Measurements from ENCODE around the gene LTF. TPM values are rescaled to one million over a fixed set of nuclear protein-coding genes. Genes with fewer than 3 reads are reported as not detected.

The LTF gene
- total and polyA plus RNA-seq, 4 donors: 0.36 to 14.7 (median 1.4) TPM

DNA sequence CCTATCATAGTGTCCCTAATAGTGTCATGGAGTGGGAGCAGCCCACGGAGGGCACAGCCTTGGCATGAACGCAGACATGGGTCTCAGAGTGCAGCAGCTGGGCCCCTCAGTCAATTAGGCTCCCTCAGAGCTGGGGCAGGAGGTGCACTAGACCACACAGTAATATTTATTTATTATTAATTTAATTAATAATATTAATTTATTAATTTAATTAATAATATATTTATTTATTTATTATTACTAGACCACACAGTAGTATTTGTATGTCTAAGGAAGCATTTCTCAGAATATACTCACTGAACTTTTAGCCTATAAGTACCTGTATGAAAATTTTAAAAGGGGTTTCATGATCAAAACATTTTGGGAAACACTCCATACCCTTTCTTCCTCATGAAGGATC lies 63.1 kb downstream of the LTF start:
- Histone ChIP-seq H3K4me1 (ENCODE audit: control insufficient read depth in 4 of 4, insufficient read depth in 4 of 4, low read length in 3 of 4) (peaks cover 0 to 9% (median 4%) of the 10 kb centered on the region in 4 donors), H3K9me3 (ENCODE audit: control insufficient read depth in 4 of 4, low read length in 3 of 4) (no peaks in the 10 kb centered on the region), H3K27me3 (ENCODE audit: control insufficient read depth in 4 of 4, insufficient read depth in 4 of 4, low read length in 3 of 4) (no peaks in the 10 kb centered on the region), H3K4me3 (ENCODE audit: low read depth in 1 of 3, low read length in 3 of 3) (no peak overlapping the region), H3K36me3 (ENCODE audit: control insufficient read depth in 4 of 4, insufficient read depth in 3 of 4, low read depth in 1 of 4, low read length in 3 of 4) (no peaks in the 10 kb centered on the region), H3K9ac (ENCODE audit: low read depth in 1 of 2, low read length in 2 of 2) (no peak overlapping the region), H3K27ac (ENCODE audit: low read depth in 1 of 2, low read length in 2 of 2) (no peak overlapping the region)
- TF ChIP-seq HNF4A (conservative IDR thresholded peaks at IDR 0.05): no peak
- TF ChIP-seq RXRA (IDR thresholded peaks at IDR 0.05): no peak
- no peak for TF ChIP-seq FOXA1 (IDR thresholded peaks at IDR 0.05)
- TF ChIP-seq, protein P1, sequence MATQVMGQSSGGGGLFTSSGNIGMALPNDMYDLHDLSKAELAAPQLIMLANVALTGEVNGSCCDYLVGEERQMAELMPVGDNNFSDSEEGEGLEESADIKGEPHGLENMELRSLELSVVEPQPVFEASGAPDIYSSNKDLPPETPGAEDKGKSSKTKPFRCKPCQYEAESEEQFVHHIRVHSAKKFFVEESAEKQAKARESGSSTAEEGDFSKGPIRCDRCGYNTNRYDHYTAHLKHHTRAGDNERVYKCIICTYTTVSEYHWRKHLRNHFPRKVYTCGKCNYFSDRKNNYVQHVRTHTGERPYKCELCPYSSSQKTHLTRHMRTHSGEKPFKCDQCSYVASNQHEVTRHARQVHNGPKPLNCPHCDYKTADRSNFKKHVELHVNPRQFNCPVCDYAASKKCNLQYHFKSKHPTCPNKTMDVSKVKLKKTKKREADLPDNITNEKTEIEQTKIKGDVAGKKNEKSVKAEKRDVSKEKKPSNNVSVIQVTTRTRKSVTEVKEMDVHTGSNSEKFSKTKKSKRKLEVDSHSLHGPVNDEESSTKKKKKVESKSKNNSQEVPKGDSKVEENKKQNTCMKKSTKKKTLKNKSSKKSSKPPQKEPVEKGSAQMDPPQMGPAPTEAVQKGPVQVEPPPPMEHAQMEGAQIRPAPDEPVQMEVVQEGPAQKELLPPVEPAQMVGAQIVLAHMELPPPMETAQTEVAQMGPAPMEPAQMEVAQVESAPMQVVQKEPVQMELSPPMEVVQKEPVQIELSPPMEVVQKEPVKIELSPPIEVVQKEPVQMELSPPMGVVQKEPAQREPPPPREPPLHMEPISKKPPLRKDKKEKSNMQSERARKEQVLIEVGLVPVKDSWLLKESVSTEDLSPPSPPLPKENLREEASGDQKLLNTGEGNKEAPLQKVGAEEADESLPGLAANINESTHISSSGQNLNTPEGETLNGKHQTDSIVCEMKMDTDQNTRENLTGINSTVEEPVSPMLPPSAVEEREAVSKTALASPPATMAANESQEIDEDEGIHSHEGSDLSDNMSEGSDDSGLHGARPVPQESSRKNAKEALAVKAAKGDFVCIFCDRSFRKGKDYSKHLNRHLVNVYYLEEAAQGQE (IDR thresholded peaks at IDR 0.05): no peak
- TF ChIP-seq TAF1 (conservative IDR thresholded peaks at IDR 0.05): no peak
- TF ChIP-seq GABPA (IDR thresholded peaks at IDR 0.05 in 1 of 2, conservative IDR thresholded peaks at IDR 0.05 in 1 of 2): no peak
- no peak for TF ChIP-seq HNF4G (IDR thresholded peaks at IDR 0.05)
- TF ChIP-seq, protein P2, sequence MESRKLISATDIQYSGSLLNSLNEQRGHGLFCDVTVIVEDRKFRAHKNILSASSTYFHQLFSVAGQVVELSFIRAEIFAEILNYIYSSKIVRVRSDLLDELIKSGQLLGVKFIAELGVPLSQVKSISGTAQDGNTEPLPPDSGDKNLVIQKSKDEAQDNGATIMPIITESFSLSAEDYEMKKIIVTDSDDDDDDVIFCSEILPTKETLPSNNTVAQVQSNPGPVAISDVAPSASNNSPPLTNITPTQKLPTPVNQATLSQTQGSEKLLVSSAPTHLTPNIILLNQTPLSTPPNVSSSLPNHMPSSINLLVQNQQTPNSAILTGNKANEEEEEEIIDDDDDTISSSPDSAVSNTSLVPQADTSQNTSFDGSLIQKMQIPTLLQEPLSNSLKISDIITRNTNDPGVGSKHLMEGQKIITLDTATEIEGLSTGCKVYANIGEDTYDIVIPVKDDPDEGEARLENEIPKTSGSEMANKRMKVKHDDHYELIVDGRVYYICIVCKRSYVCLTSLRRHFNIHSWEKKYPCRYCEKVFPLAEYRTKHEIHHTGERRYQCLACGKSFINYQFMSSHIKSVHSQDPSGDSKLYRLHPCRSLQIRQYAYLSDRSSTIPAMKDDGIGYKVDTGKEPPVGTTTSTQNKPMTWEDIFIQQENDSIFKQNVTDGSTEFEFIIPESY (IDR thresholded peaks at IDR 0.05): no peak
- TF ChIP-seq EGR1 (IDR thresholded peaks at IDR 0.05; ENCODE audit: low read depth in 2 of 2): no peak
- TF ChIP-seq, protein P3, sequence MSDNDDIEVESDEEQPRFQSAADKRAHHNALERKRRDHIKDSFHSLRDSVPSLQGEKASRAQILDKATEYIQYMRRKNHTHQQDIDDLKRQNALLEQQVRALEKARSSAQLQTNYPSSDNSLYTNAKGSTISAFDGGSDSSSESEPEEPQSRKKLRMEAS (IDR thresholded peaks at IDR 0.05): no peak
- TF ChIP-seq JUND (IDR thresholded peaks at IDR 0.05): no peak
- TF ChIP-seq RAD21 (IDR thresholded peaks at IDR 0.05): no peak
- TF ChIP-seq, protein P4, sequence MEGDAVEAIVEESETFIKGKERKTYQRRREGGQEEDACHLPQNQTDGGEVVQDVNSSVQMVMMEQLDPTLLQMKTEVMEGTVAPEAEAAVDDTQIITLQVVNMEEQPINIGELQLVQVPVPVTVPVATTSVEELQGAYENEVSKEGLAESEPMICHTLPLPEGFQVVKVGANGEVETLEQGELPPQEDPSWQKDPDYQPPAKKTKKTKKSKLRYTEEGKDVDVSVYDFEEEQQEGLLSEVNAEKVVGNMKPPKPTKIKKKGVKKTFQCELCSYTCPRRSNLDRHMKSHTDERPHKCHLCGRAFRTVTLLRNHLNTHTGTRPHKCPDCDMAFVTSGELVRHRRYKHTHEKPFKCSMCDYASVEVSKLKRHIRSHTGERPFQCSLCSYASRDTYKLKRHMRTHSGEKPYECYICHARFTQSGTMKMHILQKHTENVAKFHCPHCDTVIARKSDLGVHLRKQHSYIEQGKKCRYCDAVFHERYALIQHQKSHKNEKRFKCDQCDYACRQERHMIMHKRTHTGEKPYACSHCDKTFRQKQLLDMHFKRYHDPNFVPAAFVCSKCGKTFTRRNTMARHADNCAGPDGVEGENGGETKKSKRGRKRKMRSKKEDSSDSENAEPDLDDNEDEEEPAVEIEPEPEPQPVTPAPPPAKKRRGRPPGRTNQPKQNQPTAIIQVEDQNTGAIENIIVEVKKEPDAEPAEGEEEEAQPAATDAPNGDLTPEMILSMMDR (IDR thresholded peaks at IDR 0.05; ENCODE audit: low read depth, low read length, missing input control): no peak
- TF ChIP-seq, protein P5, sequence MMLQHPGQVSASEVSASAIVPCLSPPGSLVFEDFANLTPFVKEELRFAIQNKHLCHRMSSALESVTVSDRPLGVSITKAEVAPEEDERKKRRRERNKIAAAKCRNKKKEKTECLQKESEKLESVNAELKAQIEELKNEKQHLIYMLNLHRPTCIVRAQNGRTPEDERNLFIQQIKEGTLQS (IDR thresholded peaks at IDR 0.05): no peak
- no peak for TF ChIP-seq YY1 (IDR thresholded peaks at IDR 0.05)
- TF ChIP-seq NR2F2 (IDR thresholded peaks at IDR 0.05): no peak
- TF ChIP-seq SP1 (IDR thresholded peaks at IDR 0.05): no peak
- no peak for DNase-seq (ENCODE audit: low spot score)
- 89% methylated on average over 2 of the region's 2 CpGs for WGBS
